Kidney (tissue), 14 donors: ENCODE measurements around the gene NEUROD6. TPM values are rescaled to one million over a fixed set of nuclear protein-coding genes. Genes with fewer than 3 reads are reported as not detected.

Source experiments
- DNase-seq, 5 donors: peaks; one replicate each; pipeline ENCODE4 v3.0.0-alpha.2; 2013 to 2020
- FAIRE-seq: peaks from 2 replicates; lab custom pipeline; 2012; peaks lifted over from hg19 to GRCh38; lab: Jason Lieb, UNC
- H3K27ac ChIP-seq, 2 donors: one replicate each; pipeline ENCODE4 v1.7.0; 2013; ENCODE audit warnings: low read depth in 2 of 2, low read length in 2 of 2, inconsistent platforms in 1 of 2
- H3K27me3 ChIP-seq: one replicate; pipeline ENCODE4 v1.7.1; 2013; ENCODE audit warnings: low read length, inconsistent platforms; ENCODE audit not compliant: control insufficient read depth, insufficient read depth
- H3K36me3 ChIP-seq, 3 donors: one replicate each; pipeline versions ENCODE4 v1.7.0 to v1.7.1; 2013; ENCODE audit warnings: low read length in 3 of 3, control low read depth in 1 of 3, inconsistent platforms in 1 of 3; ENCODE audit not compliant: insufficient read depth in 3 of 3, control insufficient read depth in 2 of 3
- H3K4me1 ChIP-seq, 3 donors: one replicate each; pipeline versions ENCODE4 v1.7.0 to v1.7.1; 2013; ENCODE audit warnings: low read length in 3 of 3, inconsistent platforms in 1 of 3, low read depth in 1 of 3; ENCODE audit not compliant: control insufficient read depth in 2 of 3, insufficient read depth in 2 of 3
- H3K4me3 ChIP-seq, 3 donors: one replicate each; pipeline versions ENCODE4 v1.7.0 to v1.8.1; 2013; ENCODE audit warnings: low read length in 3 of 3, control low read depth in 1 of 3, inconsistent platforms in 1 of 3
- H3K9ac ChIP-seq, 3 donors: one replicate each; pipeline versions ENCODE4 v1.7.0 to v1.7.1; 2013; ENCODE audit warnings: low read length in 3 of 3, control low read depth in 1 of 3, inconsistent platforms in 1 of 3
- H3K9me3 ChIP-seq, 3 donors: one replicate each; pipeline versions ENCODE4 v1.7.0 to v1.7.1; 2013; ENCODE audit warnings: low read length in 3 of 3, control low read depth in 1 of 3, inconsistent platforms in 1 of 3; ENCODE audit not compliant: control insufficient read depth in 2 of 3, insufficient read depth in 1 of 3
- CTCF ChIP-seq: IDR thresholded peaks from 3 replicates; pipeline ENCODE4 v1.5.1; 2012; ENCODE audit warnings: mild to moderate bottlenecking, moderate library complexity, borderline replicate concordance; ENCODE audit not compliant: insufficient read depth; ENCODE audit errors: extremely low read depth
- intact Hi-C: fragments of 100-400 bp; cut with DNase I; formaldehyde crosslinking; loops from one replicate; pipeline ENCODE4 v1.11.1; 2022
- polyA plus RNA-seq: library from polyadenylated mRNA; stranded (reverse); fragments of 350-450 nt; fragmentation: Illumina TruSeq; extraction: RNeasy Lipid Tissue Mini Kit (QIAGEN cat#74804); gene quantifications from one replicate; pipeline ENCODE4 v1.2.3, GENCODE V29; 2014; ENCODE audit warnings: low read depth, low replicate concordance; ENCODE audit not compliant: insufficient read depth
- total RNA-seq: library from RNA; stranded (reverse); fragmentation: NEBNext Ultra II Directional; extraction: Animal tissue kit (Norgen Biotek cat#: 25700); gene quantifications from one replicate; pipeline ENCODE4 v1.2.1, GENCODE V29; 2021
- donor health status: control.
- donor health status: control.
- donor health status: control.
- donor health status: control.
- donor health status: control.
- donor health status: DM: yes; HTN: yes; CAD: no.
- donor health status: Normal renal cell carcinoma (clear cell type).

NEUROD6 gene
- total and polyA plus RNA-seq, 2 donors from 2014 or later = not detected

- H3K4me3 ChIP-seq = no peak overlapping the region
- peaks cover 6% of the 10 kb centered on the region for H3K27me3 ChIP-seq
- TF ChIP-seq CTCF = no peak
- intact Hi-C loops = no loop called here
- DNase-seq = peak in 3 of 5 donors; percentile 27 to 53 (median 42)
- no peak overlapping the region for H3K27ac ChIP-seq
- no peaks in the 10 kb centered on the region for H3K9me3 ChIP-seq
- H3K36me3 ChIP-seq = no peaks in the 10 kb centered on the region
- H3K4me1 ChIP-seq = no peaks in the 10 kb centered on the region
- no peak overlapping the region for H3K9ac ChIP-seq
- no peak for FAIRE-seq
Observed at GRCh38 chr7:31333291-31333690, 7.2 kb downstream of the NEUROD6 start.

GRCh38 chr7:31327071-31327470, 13.5 kb downstream of the NEUROD6 start:
- TF ChIP-seq CTCF = no peak
- Histone ChIP-seq H3K9ac (no peak overlapping the region), H3K9me3 (no peaks in the 10 kb centered on the region), H3K4me3 (no peak overlapping the region), H3K36me3 (no peaks in the 10 kb centered on the region), H3K4me1 (no peaks in the 10 kb centered on the region), H3K27ac (no peak overlapping the region), H3K27me3 (no peaks in the 10 kb centered on the region)
- FAIRE-seq (no peak), DNase-seq (no peak)
- intact Hi-C loops = no loop called here

GRCh38 chr7:31326416-31326815, 14.1 kb downstream of the NEUROD6 start:
- intact Hi-C loops = no loop called here
- no peaks in the 10 kb centered on the region for H3K9me3 ChIP-seq
- no peak overlapping the region for H3K27ac ChIP-seq
- no peak overlapping the region for H3K9ac ChIP-seq
- H3K4me1 ChIP-seq = no peaks in the 10 kb centered on the region
- no peaks in the 10 kb centered on the region for H3K36me3 ChIP-seq
- TF ChIP-seq CTCF = no peak
- no peaks in the 10 kb centered on the region for H3K27me3 ChIP-seq
- H3K4me3 ChIP-seq = no peak overlapping the region
- no peak for FAIRE-seq
- DNase-seq = no peak

- no peaks in the 10 kb centered on the region for H3K36me3 ChIP-seq
- intact Hi-C loops = no loop called here
- no peaks in the 10 kb centered on the region for H3K4me1 ChIP-seq
- no peak overlapping the region for H3K9ac ChIP-seq
- no peak for TF ChIP-seq CTCF
- no peak for FAIRE-seq
- H3K27ac ChIP-seq = no peak overlapping the region
- H3K9me3 ChIP-seq = no peaks in the 10 kb centered on the region
- H3K4me3 ChIP-seq = no peak overlapping the region
- no peaks in the 10 kb centered on the region for H3K27me3 ChIP-seq
- DNase-seq = no peak
Observed at GRCh38 chr7:31323101-31323500, 17.4 kb downstream of the NEUROD6 start.
